ENCODE results near the gene LYRM4.

DNA sequence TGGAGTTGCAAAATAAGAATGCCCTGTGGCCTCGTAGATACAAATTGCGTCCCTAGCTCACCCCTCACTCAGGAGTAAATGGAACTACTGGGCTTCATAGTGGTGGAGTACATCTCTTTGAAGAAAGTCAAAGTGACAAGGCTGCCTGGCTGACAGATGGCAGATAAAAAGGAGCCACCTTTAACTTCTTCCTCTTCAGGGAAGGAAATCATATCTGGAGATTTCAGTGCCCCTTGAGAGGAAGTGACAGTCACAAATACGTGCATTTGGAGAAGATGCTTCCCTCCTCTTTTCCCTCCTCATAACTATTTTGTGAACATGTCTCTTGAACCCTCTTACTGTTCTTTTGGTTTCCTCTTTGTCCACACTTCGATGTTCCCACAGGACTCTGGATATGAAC lies 132.4 kb downstream of the LYRM4 start:
- TF ChIP-seq, protein P1, sequence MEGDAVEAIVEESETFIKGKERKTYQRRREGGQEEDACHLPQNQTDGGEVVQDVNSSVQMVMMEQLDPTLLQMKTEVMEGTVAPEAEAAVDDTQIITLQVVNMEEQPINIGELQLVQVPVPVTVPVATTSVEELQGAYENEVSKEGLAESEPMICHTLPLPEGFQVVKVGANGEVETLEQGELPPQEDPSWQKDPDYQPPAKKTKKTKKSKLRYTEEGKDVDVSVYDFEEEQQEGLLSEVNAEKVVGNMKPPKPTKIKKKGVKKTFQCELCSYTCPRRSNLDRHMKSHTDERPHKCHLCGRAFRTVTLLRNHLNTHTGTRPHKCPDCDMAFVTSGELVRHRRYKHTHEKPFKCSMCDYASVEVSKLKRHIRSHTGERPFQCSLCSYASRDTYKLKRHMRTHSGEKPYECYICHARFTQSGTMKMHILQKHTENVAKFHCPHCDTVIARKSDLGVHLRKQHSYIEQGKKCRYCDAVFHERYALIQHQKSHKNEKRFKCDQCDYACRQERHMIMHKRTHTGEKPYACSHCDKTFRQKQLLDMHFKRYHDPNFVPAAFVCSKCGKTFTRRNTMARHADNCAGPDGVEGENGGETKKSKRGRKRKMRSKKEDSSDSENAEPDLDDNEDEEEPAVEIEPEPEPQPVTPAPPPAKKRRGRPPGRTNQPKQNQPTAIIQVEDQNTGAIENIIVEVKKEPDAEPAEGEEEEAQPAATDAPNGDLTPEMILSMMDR (IDR thresholded peaks at IDR 0.05; ENCODE audit: low read length), result no peak
- no peak for TF ChIP-seq EZH2 (IDR thresholded peaks at IDR 0.05; ENCODE audit: borderline replicate concordance, low read length)

Measured in OCI-LY1 (cell line).